Measurements from ENCODE around the gene KIF21B. TPM values are rescaled to one million over a fixed set of nuclear protein-coding genes. Genes with fewer than 3 reads are reported as not detected.

Gene KIF21B
- total RNA-seq, 6 experiments from 2014 or later, result 0.75 to 4.4 (median 1.4) TPM

DNA sequence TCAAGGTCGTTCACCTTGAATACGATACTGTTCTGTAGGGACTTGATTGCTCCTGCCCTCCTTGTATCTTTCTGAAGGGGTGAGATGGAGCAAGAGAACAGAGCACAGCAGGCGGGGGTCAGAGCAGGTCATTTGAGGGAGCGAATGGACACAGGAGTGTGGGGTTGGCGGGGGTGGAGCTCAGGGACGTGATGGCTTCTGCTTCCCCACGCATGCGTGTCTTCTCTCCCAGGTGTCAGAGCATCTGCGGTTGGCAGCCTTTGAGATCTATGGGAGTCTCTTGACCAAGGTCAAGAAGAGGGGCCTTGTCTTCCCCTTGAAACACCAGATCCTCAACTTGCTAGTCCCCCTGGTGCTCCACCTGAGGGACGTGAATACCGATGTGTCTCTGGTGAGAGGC, 64.9 kb downstream of the KIF21B start:
- Histone ChIP-seq H3K27me3 (no peaks in the 10 kb centered on the region), H3K4me3 (no peak overlapping the region), H3K27ac (no peak overlapping the region), H3K4me1 (no peaks in the 10 kb centered on the region), H3K9me3 (no peaks in the 10 kb centered on the region), H3K36me3 (no peaks in the 10 kb centered on the region)
- TF ChIP-seq, protein P1, sequence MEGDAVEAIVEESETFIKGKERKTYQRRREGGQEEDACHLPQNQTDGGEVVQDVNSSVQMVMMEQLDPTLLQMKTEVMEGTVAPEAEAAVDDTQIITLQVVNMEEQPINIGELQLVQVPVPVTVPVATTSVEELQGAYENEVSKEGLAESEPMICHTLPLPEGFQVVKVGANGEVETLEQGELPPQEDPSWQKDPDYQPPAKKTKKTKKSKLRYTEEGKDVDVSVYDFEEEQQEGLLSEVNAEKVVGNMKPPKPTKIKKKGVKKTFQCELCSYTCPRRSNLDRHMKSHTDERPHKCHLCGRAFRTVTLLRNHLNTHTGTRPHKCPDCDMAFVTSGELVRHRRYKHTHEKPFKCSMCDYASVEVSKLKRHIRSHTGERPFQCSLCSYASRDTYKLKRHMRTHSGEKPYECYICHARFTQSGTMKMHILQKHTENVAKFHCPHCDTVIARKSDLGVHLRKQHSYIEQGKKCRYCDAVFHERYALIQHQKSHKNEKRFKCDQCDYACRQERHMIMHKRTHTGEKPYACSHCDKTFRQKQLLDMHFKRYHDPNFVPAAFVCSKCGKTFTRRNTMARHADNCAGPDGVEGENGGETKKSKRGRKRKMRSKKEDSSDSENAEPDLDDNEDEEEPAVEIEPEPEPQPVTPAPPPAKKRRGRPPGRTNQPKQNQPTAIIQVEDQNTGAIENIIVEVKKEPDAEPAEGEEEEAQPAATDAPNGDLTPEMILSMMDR (IDR thresholded peaks at IDR 0.05), result no peak
- TF ChIP-seq POLR2A (IDR thresholded peaks at IDR 0.05), result no peak
- ATAC-seq, result no peak
- DNase-seq, result no peak
- intact Hi-C loops (cut with DNase I), result no loop called here
- WGBS (ENCODE audit: insufficient coverage, low coverage, low lambda C conversion rate, missing lambda C conversion rate), result 59% methylated on average over 3 of the region's 11 CpGs

DNA sequence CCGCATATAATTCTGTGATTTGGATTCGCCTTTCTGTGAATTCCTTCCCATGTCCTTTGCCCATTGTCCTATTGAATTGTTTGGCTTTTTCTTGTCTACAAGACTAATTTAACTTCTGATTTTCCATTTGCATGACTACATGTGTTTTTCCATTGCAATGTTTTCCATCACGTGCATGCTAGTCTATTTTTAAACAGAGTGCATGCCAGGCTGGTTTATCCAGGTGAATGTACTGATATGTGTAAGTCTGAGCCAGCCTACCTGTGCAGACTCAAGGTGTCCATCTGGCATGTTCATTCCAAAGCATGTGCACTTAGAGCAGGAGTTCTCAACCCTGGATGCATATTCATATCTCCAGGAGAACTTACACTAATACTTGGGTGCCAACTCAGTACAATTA, 69.1 kb downstream of the KIF21B start:
- Histone ChIP-seq H3K4me3 (no peak overlapping the region), H3K36me3 (no peaks in the 10 kb centered on the region), H3K9me3 (no peaks in the 10 kb centered on the region), H3K27ac (no peak overlapping the region), H3K27me3 (no peaks in the 10 kb centered on the region), H3K4me1 (no peaks in the 10 kb centered on the region)
- DNase-seq, result no peak
- TF ChIP-seq, protein P1 (IDR thresholded peaks at IDR 0.05), result no peak
- 72% methylated on average over 2 of the region's 3 CpGs for WGBS (ENCODE audit: insufficient coverage, low coverage, low lambda C conversion rate, missing lambda C conversion rate)
- no peak for ATAC-seq
- intact Hi-C loops (cut with DNase I), result no loop called here

DNA sequence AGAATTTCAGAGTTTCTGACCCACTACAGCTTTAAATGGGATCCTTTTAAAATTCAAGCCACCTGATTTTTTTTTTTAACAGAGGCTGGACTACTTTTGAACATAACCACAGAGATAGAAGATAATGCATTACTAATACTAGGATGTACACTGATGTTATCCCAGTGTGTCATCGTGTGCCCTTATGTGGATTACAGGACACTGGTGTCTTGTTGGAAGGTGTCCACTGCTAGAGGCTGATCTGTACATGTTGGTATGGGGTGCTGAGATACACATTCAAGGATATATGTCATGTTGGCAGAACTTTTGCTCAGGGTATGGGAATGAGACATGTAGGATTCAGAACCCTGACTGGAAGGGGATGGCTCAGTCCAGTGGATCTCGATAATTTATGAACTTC, 72.5 kb downstream of the KIF21B start:
- WGBS (ENCODE audit: insufficient coverage, low coverage, low lambda C conversion rate, missing lambda C conversion rate), result 60% methylated on average over 2 of the region's 2 CpGs
- intact Hi-C loops (cut with DNase I), result no loop called here
- Histone ChIP-seq H3K4me3 (no peak overlapping the region), H3K36me3 (no peaks in the 10 kb centered on the region), H3K27ac (no peak overlapping the region), H3K9me3 (no peaks in the 10 kb centered on the region), H3K27me3 (no peaks in the 10 kb centered on the region), H3K4me1 (no peaks in the 10 kb centered on the region)
- DNase-seq, result no peak
- TF ChIP-seq, protein P1 (IDR thresholded peaks at IDR 0.05), result no peak
- no peak for TF ChIP-seq POLR2A (IDR thresholded peaks at IDR 0.05)
- ATAC-seq, result no peak

DNA sequence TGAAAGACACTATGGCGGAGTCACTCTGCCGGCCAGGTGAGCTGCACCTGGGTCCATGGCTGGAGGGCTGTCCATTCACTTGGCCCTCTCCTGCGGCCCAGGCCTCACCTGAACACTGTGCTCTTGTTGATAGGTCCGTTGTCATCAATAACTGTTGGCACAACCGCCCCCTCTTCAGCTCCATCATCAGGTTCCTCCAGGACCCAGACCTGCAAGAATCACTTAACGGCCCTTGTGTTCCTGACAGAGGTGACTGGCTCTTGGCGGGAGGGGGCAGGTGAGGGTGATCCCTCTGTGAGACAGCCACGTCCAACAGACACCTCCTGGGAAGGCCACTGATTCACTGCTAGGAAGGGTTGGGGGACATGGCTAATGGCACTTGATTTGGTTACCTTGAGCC, 73.9 kb downstream of the KIF21B start:
- Histone ChIP-seq H3K4me3 (no peak overlapping the region), H3K27me3 (no peaks in the 10 kb centered on the region), H3K36me3 (no peaks in the 10 kb centered on the region), H3K27ac (no peak overlapping the region), H3K9me3 (no peaks in the 10 kb centered on the region), H3K4me1 (no peaks in the 10 kb centered on the region)
- intact Hi-C loops (cut with DNase I), result no loop called here
- ATAC-seq, result no peak
- WGBS (ENCODE audit: insufficient coverage, low coverage, low lambda C conversion rate, missing lambda C conversion rate), result 80% methylated on average over 3 of the region's 8 CpGs
- TF ChIP-seq POLR2A (IDR thresholded peaks at IDR 0.05), result no peak
- TF ChIP-seq, protein P1 (IDR thresholded peaks at IDR 0.05), result no peak
- no peak for DNase-seq

DNA sequence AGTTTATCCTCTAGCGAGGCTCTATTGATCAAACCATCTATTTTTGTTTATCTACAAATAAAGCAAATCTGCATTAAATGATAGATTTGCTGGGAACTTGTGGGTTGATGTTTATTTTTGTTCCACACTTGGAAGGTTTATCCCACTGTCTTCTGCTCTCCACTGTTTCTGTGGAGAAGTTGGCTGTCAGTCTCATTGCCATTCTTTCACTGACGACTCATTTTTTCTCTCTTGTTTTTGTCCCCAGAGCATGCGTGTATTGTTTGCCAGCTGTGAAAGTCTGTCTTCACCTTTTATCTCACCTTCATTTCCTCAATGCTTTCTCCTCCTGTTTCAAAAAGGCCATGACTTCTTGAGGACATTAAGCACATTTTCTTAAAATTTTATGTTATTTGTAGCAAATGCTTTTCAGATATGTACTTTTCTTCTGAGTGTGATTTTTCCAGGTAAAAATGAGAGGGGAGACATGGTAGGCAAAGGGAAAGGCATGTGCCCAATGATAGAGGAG, 76.4 kb downstream of the KIF21B start:
- intact Hi-C loops (cut with DNase I), result no loop called here
- 65% methylated on average over 3 of the region's 3 CpGs for WGBS (ENCODE audit: insufficient coverage, low coverage, low lambda C conversion rate, missing lambda C conversion rate)
- no peak for TF ChIP-seq POLR2A (IDR thresholded peaks at IDR 0.05)
- TF ChIP-seq, protein P1 (IDR thresholded peaks at IDR 0.05), result no peak
- Histone ChIP-seq H3K4me1 (no peaks in the 10 kb centered on the region), H3K36me3 (no peaks in the 10 kb centered on the region), H3K27ac (no peak overlapping the region), H3K9me3 (no peaks in the 10 kb centered on the region), H3K27me3 (no peaks in the 10 kb centered on the region), H3K4me3 (no peak overlapping the region)
- DNase-seq (no peak), ATAC-seq (no peak)

Measured in right lobe of liver (tissue), 6 donors.